Measurements from ENCODE around the gene EPHA6. TPM values are rescaled to one million over a fixed set of nuclear protein-coding genes. Genes with fewer than 3 reads are reported as not detected.

Gene EPHA6
- total and polyA plus RNA-seq, 9 of the 15 experiments (the other 6 are each of a cell fraction or from before 2014, with no cell fraction given): not detected

GRCh38 chr3:97689962-97690361 lies 875.6 kb downstream of the EPHA6 start (continued):
- TF ChIP-seq MAFK (IDR thresholded peaks at IDR 0.05; ENCODE audit: low read length) (peak; percentile 65; the same call in 1 of the 2 replicates), ZNF316 (IDR thresholded peaks at IDR 0.05) (peak; percentile 68)

- DNase-seq (ENCODE audit: extremely low read depth in 1 of 4, low spot score in 3 of 4): no peak
- intact Hi-C loops (cut with micrococcal nuclease): no loop called here
- no peak for ATAC-seq
- in situ Hi-C loops (cut with MboI): no loop called here
- Histone ChIP-seq H4K20me1 (replicated peaks; ENCODE audit: control insufficient read depth, insufficient read depth, low read length) (no peaks in the 10 kb centered on the region), H3K79me2 (ENCODE audit: control insufficient read depth, insufficient read depth, low read length) (no peaks in the 10 kb centered on the region), H3K36me3 (ENCODE audit: control insufficient read depth, insufficient read depth, low read length) (no peaks in the 10 kb centered on the region), H3K4me3 (no peak overlapping the region), H3K27me3 (ENCODE audit: control insufficient read depth in 2 of 2, insufficient read depth in 2 of 2, low read length in 2 of 2) (no peaks in the 10 kb centered on the region), H3K4me1 (replicated peaks in 1 of 2; ENCODE audit: control insufficient read depth in 2 of 2, insufficient read depth in 2 of 2, low read length in 2 of 2) (no peaks in the 10 kb centered on the region), H2AFZ (ENCODE audit: low read depth, low read length) (no peak overlapping the region), H3K4me2 (ENCODE audit: insufficient read depth, low read length) (no peak overlapping the region), H3K9ac (ENCODE audit: insufficient read depth in 1 of 2, low read depth in 2 of 2, low read length in 2 of 2) (no peak overlapping the region), H3K9me1 (ENCODE audit: control insufficient read depth, insufficient read depth, low read length) (no peaks in the 10 kb centered on the region), H3K27ac (ENCODE audit: extremely low read depth, low read depth, low read length) (no peak overlapping the region), H3K9me3 (replicated peaks; ENCODE audit: control insufficient read depth, insufficient read depth, low read depth, low read length) (no peaks in the 10 kb centered on the region)
- no peak for FAIRE-seq
- WGBS (ENCODE audit: insufficient coverage, low coverage, missing lambda C conversion rate): 0% methylated on average over 1 of the region's 1 CpG
- POLR2A ChIA-PET: no interaction called here
- no TSS peak for BruUV-seq (replicated peaks)
- CTCF ChIA-PET (ENCODE audit: low intra/inter-chr PET ratio): no interaction called here
- TF ChIP-seq KLF1 (tag; IDR thresholded peaks at IDR 0.05): no peak
- no peak for TF ChIP-seq NEUROD1 (IDR thresholded peaks at IDR 0.05; ENCODE audit: borderline replicate concordance, low read depth, low read length, partially characterized antibody)
- no peak for TF ChIP-seq TBL1XR1 (IDR thresholded peaks at IDR 0.05; ENCODE audit: low read length in 2 of 2)
- TF ChIP-seq CREBBP (IDR thresholded peaks at IDR 0.05; ENCODE audit: low read depth, low read length): no peak
- TF ChIP-seq SREBF2 (CRISPR knock-in tag; IDR thresholded peaks at IDR 0.05): no peak
- no peak for TF ChIP-seq SAP30 (IDR thresholded peaks at IDR 0.05; ENCODE audit: borderline replicate concordance, insufficient read depth, low read depth, low read length, poor library complexity, severe bottlenecking)
- TF ChIP-seq ZZZ3 (IDR thresholded peaks at IDR 0.05): no peak
- TF ChIP-seq RERE (CRISPR knock-in tag; IDR thresholded peaks at IDR 0.05; ENCODE audit: borderline replicate concordance): no peak
- TF ChIP-seq, protein P1, sequence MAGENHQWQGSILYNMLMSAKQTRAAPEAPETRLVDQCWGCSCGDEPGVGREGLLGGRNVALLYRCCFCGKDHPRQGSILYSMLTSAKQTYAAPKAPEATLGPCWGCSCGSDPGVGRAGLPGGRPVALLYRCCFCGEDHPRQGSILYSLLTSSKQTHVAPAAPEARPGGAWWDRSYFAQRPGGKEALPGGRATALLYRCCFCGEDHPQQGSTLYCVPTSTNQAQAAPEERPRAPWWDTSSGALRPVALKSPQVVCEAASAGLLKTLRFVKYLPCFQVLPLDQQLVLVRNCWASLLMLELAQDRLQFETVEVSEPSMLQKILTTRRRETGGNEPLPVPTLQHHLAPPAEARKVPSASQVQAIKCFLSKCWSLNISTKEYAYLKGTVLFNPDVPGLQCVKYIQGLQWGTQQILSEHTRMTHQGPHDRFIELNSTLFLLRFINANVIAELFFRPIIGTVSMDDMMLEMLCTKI (IDR thresholded peaks at IDR 0.05; ENCODE audit: partially characterized antibody): no peak
- no peak for TF ChIP-seq ZSCAN32 (CRISPR knock-in tag; IDR thresholded peaks at IDR 0.05)
- TF ChIP-seq TCF15 (CRISPR knock-in tag; IDR thresholded peaks at IDR 0.05): no peak
- no peak for TF ChIP-seq MTA1 (IDR thresholded peaks at IDR 0.05; ENCODE audit: borderline replicate concordance)
Measured at GRCh38 chr3:97691354-97691753, 877.0 kb downstream of the EPHA6 start.

All from K562 (cell line).